ENCODE results near the gene BEX5. TPM values are rescaled to one million over a fixed set of nuclear protein-coding genes. Genes with fewer than 3 reads are reported as not detected.

The BEX5 gene
- total RNA-seq, 1 donor, result 6.8 TPM

- H3K4me1 ChIP-seq (ENCODE audit: insufficient read depth, low read length), result no peaks in the 10 kb centered on the region
- H3K9me3 ChIP-seq (ENCODE audit: low read depth, low read length), result no peaks in the 10 kb centered on the region
- no peak overlapping the region for H3K4me3 ChIP-seq (ENCODE audit: low read length)
- H3K27me3 ChIP-seq (ENCODE audit: insufficient read depth, low read length), result no peaks in the 10 kb centered on the region
Observed at GRCh38 chrX:102113367-102113766, 42.4 kb downstream of the BEX5 start.

Other genes starting within 250 kb of the BEX5 start
- 10.2 TPM for gene ZMAT1, start 223.9 kb downstream of the BEX5 start, total RNA-seq
- gene TCEAL2, start 30.3 kb downstream of the BEX5 start, total RNA-seq, result 0.52 TPM
- not detected for gene TCEAL6, start 13.5 kb downstream of the BEX5 start, total RNA-seq
- gene TCP11X1, start 59.3 kb upstream of the BEX5 start, total RNA-seq, result 0.10 TPM
- gene NXF2, start 91.2 kb upstream of the BEX5 start, total RNA-seq, result not detected

All from mononuclear cell (primary cell).